ENCODE measurements around the gene POFUT1. TPM values are rescaled to one million over a fixed set of nuclear protein-coding genes. Genes with fewer than 3 reads are reported as not detected.
"Not testable (repeated sequence)": the region's sequence is repeated elsewhere in the genome, so short reads cannot be mapped to it uniquely, and the experiment has no call there.

The POFUT1 gene
- total RNA-seq, 1 donor from 2014 or later: 24.0 TPM

GRCh38 chr20:32249030-32249738, 41.5 kb downstream of the POFUT1 start:
- Mint-ChIP-seq H3K4me3 (no peak overlapping the region), H3K4me1 (peaks cover 11% of the 10 kb centered on the region), H3K9me3 (peaks cover 3% of the 10 kb centered on the region), H3K27ac (no peak overlapping the region), H3K27me3 (no peaks in the 10 kb centered on the region), H3K36me3 (ENCODE audit: low read depth) (no peaks in the 10 kb centered on the region)
- ChIA-PET CTCF (no interaction called here), POLR2A (no interaction called here)
- peak; percentile 60 for ATAC-seq (ENCODE audit: low read depth)
- DNase-seq: no peak
- no peak for TF ChIP-seq CTCF (IDR thresholded peaks at IDR 0.05)
- intact Hi-C loops (cut with micrococcal nuclease): no loop called here

GRCh38 chr20:32251470-32251869, 43.8 kb downstream of the POFUT1 start:
- peaks cover 3% of the 10 kb centered on the region for H3K9me3 Mint-ChIP-seq
- H3K27me3 Mint-ChIP-seq: no peaks in the 10 kb centered on the region
- no peak for TF ChIP-seq CTCF (IDR thresholded peaks at IDR 0.05)
- intact Hi-C loops (cut with micrococcal nuclease): no loop called here
- DNase-seq (no peak), ATAC-seq (ENCODE audit: low read depth) (no peak)
- CTCF ChIA-PET: no interaction called here
- peaks cover 11% of the 10 kb centered on the region for H3K4me1 Mint-ChIP-seq
- no peak overlapping the region for H3K4me3 Mint-ChIP-seq
- no peak overlapping the region for H3K27ac Mint-ChIP-seq
- POLR2A ChIA-PET: no interaction called here
- H3K36me3 Mint-ChIP-seq (ENCODE audit: low read depth): no peaks in the 10 kb centered on the region

GRCh38 chr20:32252189-32252588, 44.5 kb downstream of the POFUT1 start:
- intact Hi-C loops (cut with micrococcal nuclease): no loop called here
- CTCF ChIA-PET: no interaction called here
- ATAC-seq (ENCODE audit: low read depth) (no peak), DNase-seq (no peak)
- H3K27me3 Mint-ChIP-seq: no peaks in the 10 kb centered on the region
- no peaks in the 10 kb centered on the region for H3K36me3 Mint-ChIP-seq (ENCODE audit: low read depth)
- H3K4me1 Mint-ChIP-seq: peaks cover 16% of the 10 kb centered on the region
- TF ChIP-seq CTCF (IDR thresholded peaks at IDR 0.05): no peak
- POLR2A ChIA-PET: no interaction called here
- no peak overlapping the region for H3K27ac Mint-ChIP-seq
- peaks cover 3% of the 10 kb centered on the region for H3K9me3 Mint-ChIP-seq
- H3K4me3 Mint-ChIP-seq: no peak overlapping the region

- H3K36me3 Mint-ChIP-seq (ENCODE audit: low read depth); H3K9me3 Mint-ChIP-seq; H3K4me1 Mint-ChIP-seq; H3K4me3 Mint-ChIP-seq; ATAC-seq (ENCODE audit: low read depth); H3K27ac Mint-ChIP-seq; intact Hi-C loops (cut with micrococcal nuclease); CTCF ChIA-PET; H3K27me3 Mint-ChIP-seq; DNase-seq; POLR2A ChIA-PET: not testable (repeated sequence)
Measured at GRCh38 chr20:32260973-32261372, 53.3 kb downstream of the POFUT1 start.

- H3K36me3 Mint-ChIP-seq (ENCODE audit: low read depth): no peaks in the 10 kb centered on the region
- ChIA-PET CTCF (no interaction called here), POLR2A (no interaction called here)
- intact Hi-C loops (cut with micrococcal nuclease): no loop called here
- H3K27ac Mint-ChIP-seq: no peak overlapping the region
- ATAC-seq (ENCODE audit: low read depth): no peak
- no peaks in the 10 kb centered on the region for H3K27me3 Mint-ChIP-seq
- no peak for TF ChIP-seq CTCF (IDR thresholded peaks at IDR 0.05)
- no peak for DNase-seq
- H3K9me3 Mint-ChIP-seq: no peaks in the 10 kb centered on the region
- no peak overlapping the region for H3K4me3 Mint-ChIP-seq
- H3K4me1 Mint-ChIP-seq: peaks cover 10% of the 10 kb centered on the region
Measured at GRCh38 chr20:32261644-32262043, 54.0 kb downstream of the POFUT1 start.

Data from activated B cell treated with CpG ODN at 0.5 μM for 24 hours (primary cell).